GM18517 (cell line): Measurements from ENCODE around the gene THY1.

Experiments used
- ATAC-seq: cut with Tn5 transposase; IDR thresholded peaks from one replicate; pipeline ENCODE4 v1.9.1; 2021; ENCODE audit warnings: mild to moderate bottlenecking, moderate library complexity; ENCODE audit not compliant: unreplicated experiment

Gene THY1

GRCh38 chr11:119372260-119373058 is 50.5 kb downstream of the THY1 start:
- ATAC-seq: no peak

- ATAC-seq: no peak
Measured at GRCh38 chr11:119371778-119372182, 51.2 kb downstream of the THY1 start.

- no peak for ATAC-seq
Measured at GRCh38 chr11:119371067-119371601, 51.8 kb downstream of the THY1 start.

- ATAC-seq: no peak
Measured at GRCh38 chr11:119370486-119371046, 52.4 kb downstream of the THY1 start.

- ATAC-seq: no peak
Measured at GRCh38 chr11:119369132-119369925, 53.6 kb downstream of the THY1 start.

- no peak for ATAC-seq
Measured at GRCh38 chr11:119368121-119369034, 54.6 kb downstream of the THY1 start.

- ATAC-seq: no peak
Measured at GRCh38 chr11:119367661-119368120, 55.3 kb downstream of the THY1 start.
